ENCODE results near the gene ZNF366. TPM values are rescaled to one million over a fixed set of nuclear protein-coding genes. Genes with fewer than 3 reads are reported as not detected.

Gene ZNF366
- polyA plus RNA-seq, 2 of the 4 experiments (the other 2 are of a cell fraction), result not detected

GRCh38 chr5:72509401-72509800 is 2.2 kb upstream of the ZNF366 start:
- ATAC-seq (no peak), FAIRE-seq (no peak), DNase-seq (ENCODE audit: low read depth in 1 of 2, low spot score in 1 of 2) (no peak)
- Histone ChIP-seq H3K9me3 (no peaks in the 10 kb centered on the region), H3K27ac (0 out of 6 replicates have a peak overlapping the region, but pooled peaks of 1 of the 2 experiments have one; percentile 41), H3K4me2 (no peak overlapping the region), H3K4me1 (peaks cover 4% of the 10 kb centered on the region), H3K4me3 (no peak overlapping the region)
- CTCF ChIA-PET, result interaction anchor here (0.8 to 1.2 kb wide), 2 partner anchors 11 to 17 kb away, joined by 3 read pairs; no protein-coding TSS in a partner anchor
- POLR2A ChIA-PET, result no interaction called here
- WGBS (ENCODE audit: missing lambda C conversion rate), result 94% methylated on average over 5 of the region's 7 CpGs
- TF ChIP-seq GATA3 (IDR thresholded peaks at IDR 0.05; ENCODE audit: borderline replicate concordance) (no peak), KDM1A (IDR thresholded peaks at IDR 0.05; ENCODE audit: low read depth) (no peak), MAFK (IDR thresholded peaks at IDR 0.05; ENCODE audit: partially characterized antibody) (no peak), EHF (CRISPR knock-in tag; IDR thresholded peaks at IDR 0.05) (no peak), ZNF302 (CRISPR knock-in tag; IDR thresholded peaks at IDR 0.05) (no peak), EHMT2 (IDR thresholded peaks at IDR 0.05; ENCODE audit: low read depth) (no peak)

- TF ChIP-seq MAX (IDR thresholded peaks at IDR 0.05) (no peak), FOXS1 (CRISPR knock-in tag; IDR thresholded peaks at IDR 0.05) (no peak)
- FAIRE-seq, result no peak
- Histone ChIP-seq H3K9me3 (no peaks in the 10 kb centered on the region), H3K4me1 (peaks cover 13% of the 10 kb centered on the region), H3K4me3 (no peak overlapping the region), H3K4me2 (no peak overlapping the region), H3K27ac (no peak overlapping the region)
- no peak for DNase-seq (ENCODE audit: low read depth in 1 of 2, low spot score in 1 of 2)
- ChIA-PET POLR2A (no interaction called here), CTCF (interaction anchor here (0.8 to 1.4 kb wide), 2 partner anchors 15 to 16 kb away, joined by 3 to 4 read pairs; no protein-coding TSS in a partner anchor)
- ATAC-seq, result no peak
- WGBS (ENCODE audit: missing lambda C conversion rate), result 92% methylated on average over 8 of the region's 8 CpGs
These were observed 1.3 kb upstream of the ZNF366 start for GRCh38 chr5:72508241-72509170.

- Histone ChIP-seq H3K27ac (no peak overlapping the region), H3K9me3 (no peaks in the 10 kb centered on the region), H3K4me2 (no peak overlapping the region), H3K4me3 (no peak overlapping the region), H3K4me1 (peaks cover 13% of the 10 kb centered on the region)
- CTCF ChIA-PET, result interaction anchor here (0.6 to 1.4 kb wide), 3 partner anchors 13 to 117 kb away, joined by 3 to 4 read pairs (median 3); no protein-coding TSS in a partner anchor
- TF ChIP-seq ZSCAN20 (CRISPR knock-in tag; IDR thresholded peaks at IDR 0.05) (no peak), ZC3H11A (IDR thresholded peaks at IDR 0.05) (no peak), REST (IDR thresholded peaks at IDR 0.05) (no peak), HOXB13 (CRISPR knock-in tag; IDR thresholded peaks at IDR 0.05; ENCODE audit: low read depth) (no peak), FOSB (CRISPR knock-in tag; IDR thresholded peaks at IDR 0.05) (no peak), RFX5 (IDR thresholded peaks at IDR 0.05) (no peak), EP300 (IDR thresholded peaks at IDR 0.05) (no peak), NPAS2 (CRISPR knock-in tag; IDR thresholded peaks at IDR 0.05; ENCODE audit: borderline replicate concordance) (no peak), TP53 (CRISPR knock-in tag; IDR thresholded peaks at IDR 0.05) (no peak), ZFP36 (IDR thresholded peaks at IDR 0.05; ENCODE audit: borderline replicate concordance, partially characterized antibody) (no peak), RAD21 (conservative IDR thresholded peaks at IDR 0.05 in 1 of 2, IDR thresholded peaks at IDR 0.05 in 1 of 2) (no peak)
- POLR2A ChIA-PET, result no interaction called here
- FAIRE-seq, result no peak
- ATAC-seq, result no peak
- DNase-seq (ENCODE audit: low read depth in 1 of 2, low spot score in 1 of 2), result no peak
- WGBS (ENCODE audit: missing lambda C conversion rate), result 86% methylated on average over 5 of the region's 5 CpGs
These were observed 663 bp upstream of the ZNF366 start for GRCh38 chr5:72507907-72508238.

Measured in A549 (cell line).